HEK293T (cell line): ENCODE measurements around the gene MMP2.

ENCODE experiments used
- FOXM1 ChIP-seq: fragments of 450-650 bp; IDR thresholded peaks from 2 replicates; pipeline ENCODE4 v1.6.1; 2017; ENCODE audit warnings: mild to moderate bottlenecking, borderline replicate concordance
- HDGF ChIP-seq: fragments of 450-650 bp; IDR thresholded peaks from 2 replicates; pipeline ENCODE4 v1.6.1; 2017; ENCODE audit warnings: antibody characterized with exemption, borderline replicate concordance
- SP1 ChIP-seq: fragments of 450-650 bp; IDR thresholded peaks from 2 replicates; pipeline ENCODE4 v1.6.1; 2017

- TF ChIP-seq FOXM1 (no peak), HDGF (no peak), SP1 (no peak)
Observed at GRCh38 chr16:55508271-55508921, 29.4 kb downstream of the MMP2 start.
